Measurements from ENCODE around the gene CATSPERD.

The CATSPERD gene

DNA sequence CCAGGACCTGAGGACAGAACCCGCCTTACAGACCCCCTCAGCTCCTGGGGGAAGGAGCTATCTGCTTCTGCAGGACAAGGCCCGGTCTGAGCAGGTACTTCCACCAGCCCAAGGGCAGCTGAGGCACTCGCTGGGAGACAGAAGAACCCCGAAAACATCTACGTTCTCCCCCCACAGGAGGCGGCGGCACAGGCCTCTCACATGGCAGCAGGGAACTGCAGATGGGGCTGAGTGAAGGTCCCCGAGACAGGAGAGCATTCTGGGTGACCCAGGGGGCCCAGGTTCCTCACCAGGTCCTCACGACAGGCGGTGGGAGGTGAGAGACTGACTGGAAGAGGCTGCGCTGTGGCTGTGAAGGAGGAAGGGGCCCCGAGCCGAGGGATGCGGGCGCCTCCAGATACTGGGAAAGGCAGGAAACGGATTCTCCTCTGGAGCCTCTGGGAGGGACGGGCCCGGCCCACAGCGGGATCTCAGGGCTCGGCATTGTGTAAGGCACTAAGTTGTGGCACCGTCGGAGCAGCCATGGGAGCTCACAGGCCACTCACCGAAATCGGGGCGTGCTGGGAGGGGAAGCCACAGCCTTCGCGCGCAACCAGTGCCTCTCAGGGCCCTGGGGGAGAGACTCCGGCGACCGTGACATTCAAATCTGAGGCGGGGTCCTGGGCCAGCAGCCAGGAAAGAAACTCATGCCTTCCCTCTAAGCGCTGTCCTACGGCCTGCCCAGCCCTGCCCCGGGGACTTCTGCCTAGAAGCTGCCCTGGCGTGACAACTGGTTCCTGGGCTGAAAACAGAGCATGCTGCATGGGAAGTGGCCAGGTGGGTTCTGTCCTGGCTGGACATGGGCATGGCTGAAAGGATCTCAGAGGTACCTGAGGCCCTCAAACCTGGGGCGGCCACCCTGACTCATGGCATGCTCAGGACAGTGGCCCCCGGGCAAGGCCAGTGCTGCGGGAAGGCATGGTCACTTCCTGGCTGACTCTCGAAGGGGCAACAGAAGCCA, 16.3 kb upstream of the CATSPERD start:
- Mint-ChIP-seq H3K9me3 (peaks cover 3% of the 10 kb centered on the region), H3K4me3 (no peak overlapping the region), H3K27me3 (ENCODE audit: low read depth) (no peaks in the 10 kb centered on the region), H3K27ac (no peak overlapping the region), H3K4me1 (no peaks in the 10 kb centered on the region), H3K36me3 (ENCODE audit: low read depth) (peaks cover 49% of the 10 kb centered on the region)
- TF ChIP-seq, protein P1, sequence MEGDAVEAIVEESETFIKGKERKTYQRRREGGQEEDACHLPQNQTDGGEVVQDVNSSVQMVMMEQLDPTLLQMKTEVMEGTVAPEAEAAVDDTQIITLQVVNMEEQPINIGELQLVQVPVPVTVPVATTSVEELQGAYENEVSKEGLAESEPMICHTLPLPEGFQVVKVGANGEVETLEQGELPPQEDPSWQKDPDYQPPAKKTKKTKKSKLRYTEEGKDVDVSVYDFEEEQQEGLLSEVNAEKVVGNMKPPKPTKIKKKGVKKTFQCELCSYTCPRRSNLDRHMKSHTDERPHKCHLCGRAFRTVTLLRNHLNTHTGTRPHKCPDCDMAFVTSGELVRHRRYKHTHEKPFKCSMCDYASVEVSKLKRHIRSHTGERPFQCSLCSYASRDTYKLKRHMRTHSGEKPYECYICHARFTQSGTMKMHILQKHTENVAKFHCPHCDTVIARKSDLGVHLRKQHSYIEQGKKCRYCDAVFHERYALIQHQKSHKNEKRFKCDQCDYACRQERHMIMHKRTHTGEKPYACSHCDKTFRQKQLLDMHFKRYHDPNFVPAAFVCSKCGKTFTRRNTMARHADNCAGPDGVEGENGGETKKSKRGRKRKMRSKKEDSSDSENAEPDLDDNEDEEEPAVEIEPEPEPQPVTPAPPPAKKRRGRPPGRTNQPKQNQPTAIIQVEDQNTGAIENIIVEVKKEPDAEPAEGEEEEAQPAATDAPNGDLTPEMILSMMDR (IDR thresholded peaks at IDR 0.05; ENCODE audit: unreplicated experiment in 3 of 3), result no peak

DNA sequence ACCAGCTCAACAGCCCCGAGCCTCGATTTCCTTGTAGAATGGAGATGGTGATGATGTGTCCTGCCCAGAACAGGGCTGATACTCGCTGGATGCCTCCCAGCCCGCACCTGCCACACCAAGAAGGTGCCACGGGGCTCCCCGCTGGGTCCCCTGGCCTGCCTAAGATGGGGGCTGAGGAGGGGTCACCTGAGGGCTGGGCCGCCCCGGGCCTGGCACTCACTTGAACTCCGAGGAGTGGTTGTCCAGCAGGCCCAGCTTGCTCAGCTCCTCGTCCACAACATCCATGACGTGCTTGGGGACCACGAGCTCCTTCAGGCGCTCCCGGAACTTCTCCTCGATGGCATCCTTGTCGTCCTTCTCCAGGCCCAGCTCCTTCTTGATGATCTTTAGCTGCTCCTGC, 14.9 kb upstream of the CATSPERD start:
- H3K4me1 Mint-ChIP-seq, result no peaks in the 10 kb centered on the region
- no peak overlapping the region for H3K4me3 Mint-ChIP-seq
- TF ChIP-seq, protein P1 (IDR thresholded peaks at IDR 0.05; ENCODE audit: unreplicated experiment in 3 of 3), result no peak
- H3K27ac Mint-ChIP-seq, result no peak overlapping the region
- no peaks in the 10 kb centered on the region for H3K27me3 Mint-ChIP-seq (ENCODE audit: low read depth)
- H3K36me3 Mint-ChIP-seq (ENCODE audit: low read depth), result peaks cover 44% of the 10 kb centered on the region
- H3K9me3 Mint-ChIP-seq, result peaks cover 3% of the 10 kb centered on the region

DNA sequence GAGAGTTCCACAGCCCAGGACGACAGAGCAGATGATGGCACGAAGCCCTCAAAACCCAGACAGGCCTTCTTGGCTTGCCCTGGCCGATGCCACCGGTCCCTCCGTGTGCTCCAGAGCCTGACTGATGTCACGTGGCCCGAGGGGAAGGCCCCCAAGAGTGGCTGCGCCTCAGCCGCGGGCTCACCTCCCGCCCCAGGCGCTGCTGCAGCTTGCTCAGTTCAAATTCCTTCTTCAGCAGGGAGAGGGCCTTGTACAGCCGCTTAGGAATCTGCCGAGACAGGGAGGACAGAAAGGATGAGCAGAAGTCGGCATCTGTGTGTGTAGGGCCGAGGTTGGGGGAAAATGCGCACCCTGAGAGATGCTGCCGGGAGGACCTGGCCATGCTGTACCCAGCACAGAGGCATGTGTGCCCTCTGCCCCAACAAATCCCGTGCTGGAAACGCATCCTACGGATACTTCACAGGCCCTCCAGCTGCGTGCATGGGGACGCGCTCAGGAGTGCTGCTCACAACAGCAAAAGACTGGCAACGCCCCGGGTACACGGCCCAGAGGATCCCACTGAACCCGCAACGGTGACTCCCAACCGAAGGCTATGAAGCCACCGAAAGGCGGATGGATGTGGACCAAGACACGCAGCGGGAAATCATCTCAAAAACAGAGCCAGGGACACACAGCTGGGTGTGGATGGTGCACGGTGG, 13.4 kb upstream of the CATSPERD start:
- H3K4me3 Mint-ChIP-seq, result no peak overlapping the region
- H3K4me1 Mint-ChIP-seq, result no peaks in the 10 kb centered on the region
- TF ChIP-seq, protein P1 (IDR thresholded peaks at IDR 0.05; ENCODE audit: unreplicated experiment in 3 of 3), result no peak
- H3K27me3 Mint-ChIP-seq (ENCODE audit: low read depth), result no peaks in the 10 kb centered on the region
- no peak overlapping the region for H3K27ac Mint-ChIP-seq
- peaks cover 33% of the 10 kb centered on the region for H3K36me3 Mint-ChIP-seq (ENCODE audit: low read depth)
- peaks cover 3% of the 10 kb centered on the region for H3K9me3 Mint-ChIP-seq

DNA sequence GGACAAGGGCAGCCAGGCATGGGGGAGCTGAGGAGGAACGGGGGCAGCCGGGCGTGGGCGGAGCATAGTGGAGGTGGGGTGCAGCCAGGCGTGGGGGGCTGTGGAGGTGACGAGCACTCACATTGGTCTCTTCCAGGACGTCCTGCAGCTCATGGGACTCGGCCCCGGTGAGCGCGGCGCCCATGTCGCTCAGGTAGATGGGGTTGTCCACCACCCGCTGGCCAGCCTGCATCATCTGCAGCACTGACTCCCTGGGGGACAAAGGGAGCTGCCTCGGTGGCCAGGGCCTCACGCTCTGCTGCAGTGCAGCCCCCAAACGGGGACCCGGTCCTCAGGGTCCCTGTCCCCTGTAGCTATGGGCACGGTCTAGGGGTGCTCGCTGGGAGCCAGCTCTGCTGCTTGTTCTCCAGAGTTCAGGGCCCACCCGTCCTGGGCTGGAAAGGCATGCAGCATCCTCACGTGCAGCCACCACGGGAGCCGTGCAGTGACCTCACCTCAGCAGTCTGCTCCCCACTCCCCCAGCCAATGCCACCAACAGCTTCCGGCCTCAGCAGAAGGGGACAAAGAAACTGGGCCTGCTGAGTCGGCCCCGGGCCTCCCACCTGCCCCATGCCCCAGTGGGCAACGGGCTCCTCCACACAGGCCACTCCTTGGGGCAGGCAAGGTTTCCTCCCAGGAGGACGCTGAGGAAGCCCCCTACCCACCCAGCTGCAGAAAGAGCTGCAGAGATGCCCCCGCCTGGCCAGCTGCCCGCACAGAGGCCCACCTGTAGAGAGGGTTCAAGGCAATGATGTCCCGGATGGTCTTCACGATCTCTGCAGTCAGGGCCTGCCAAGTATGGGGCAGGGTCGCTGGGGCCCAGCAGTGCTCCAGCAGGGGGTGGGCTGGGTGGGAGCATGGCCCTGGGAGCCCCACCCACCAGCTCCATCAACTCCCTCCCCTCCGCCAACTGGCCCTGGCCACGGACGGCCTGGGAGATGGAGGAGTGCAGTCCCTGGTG, 12.6 kb upstream of the CATSPERD start:
- Mint-ChIP-seq H3K36me3 (ENCODE audit: low read depth) (peaks cover 40% of the 10 kb centered on the region), H3K4me1 (no peaks in the 10 kb centered on the region), H3K4me3 (no peak overlapping the region), H3K9me3 (peaks cover 3% of the 10 kb centered on the region), H3K27ac (no peak overlapping the region), H3K27me3 (ENCODE audit: low read depth) (no peaks in the 10 kb centered on the region)
- TF ChIP-seq, protein P1 (IDR thresholded peaks at IDR 0.05; ENCODE audit: unreplicated experiment in 3 of 3), result no peak

DNA sequence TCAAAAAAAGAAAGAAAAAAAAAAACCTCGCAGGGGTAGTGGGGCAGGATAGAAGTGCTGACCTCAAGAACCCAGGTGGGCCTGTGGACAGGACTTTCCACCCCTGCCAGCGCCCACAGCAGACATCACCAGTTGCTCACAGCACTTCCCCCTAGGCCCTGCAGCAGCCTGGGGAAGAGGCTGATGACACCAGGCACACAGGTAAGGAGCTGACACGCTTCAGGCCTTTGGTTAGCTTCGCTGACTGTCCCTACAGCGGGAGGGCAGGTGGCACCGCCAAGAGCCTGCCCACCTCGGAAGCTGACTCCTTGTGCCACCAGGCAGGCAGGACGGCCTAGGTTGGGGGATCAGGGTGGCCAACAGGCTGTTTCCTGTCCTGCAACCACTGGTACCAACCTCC, 9.4 kb upstream of the CATSPERD start:
- Mint-ChIP-seq H3K27ac (no peak overlapping the region), H3K4me1 (no peaks in the 10 kb centered on the region), H3K27me3 (ENCODE audit: low read depth) (no peaks in the 10 kb centered on the region), H3K9me3 (no peaks in the 10 kb centered on the region), H3K36me3 (ENCODE audit: low read depth) (peaks cover 37% of the 10 kb centered on the region), H3K4me3 (no peak overlapping the region)
- TF ChIP-seq, protein P1 (IDR thresholded peaks at IDR 0.05; ENCODE audit: unreplicated experiment in 3 of 3), result no peak

Measured in nephron (organoid).